Endometrial microvascular endothelial cells (primary cell): ENCODE measurements around the gene OPA3. TPM values are rescaled to one million over a fixed set of nuclear protein-coding genes. Genes with fewer than 3 reads are reported as not detected.

Experiments
- in situ Hi-C: cut with HindIII; loops from 2 replicates; pipeline ENCODE4 v1.10.0; 2017; ENCODE audit warnings: low sequenced_read_pairs, low pct_unique_long_range_greater_than_20kb; ENCODE audit errors: inconsistent ontology term
- total RNA-seq: library from RNA; depleted of rRNA; stranded (reverse); fragments of >200 nt; gene quantifications from one replicate; pipeline ENCODE4 v1.2.3, GENCODE V29; 2015; ENCODE audit errors: inconsistent ontology term

Gene OPA3
- total RNA-seq, 1 donor from 2014 or later, result 10.6 TPM

DNA sequence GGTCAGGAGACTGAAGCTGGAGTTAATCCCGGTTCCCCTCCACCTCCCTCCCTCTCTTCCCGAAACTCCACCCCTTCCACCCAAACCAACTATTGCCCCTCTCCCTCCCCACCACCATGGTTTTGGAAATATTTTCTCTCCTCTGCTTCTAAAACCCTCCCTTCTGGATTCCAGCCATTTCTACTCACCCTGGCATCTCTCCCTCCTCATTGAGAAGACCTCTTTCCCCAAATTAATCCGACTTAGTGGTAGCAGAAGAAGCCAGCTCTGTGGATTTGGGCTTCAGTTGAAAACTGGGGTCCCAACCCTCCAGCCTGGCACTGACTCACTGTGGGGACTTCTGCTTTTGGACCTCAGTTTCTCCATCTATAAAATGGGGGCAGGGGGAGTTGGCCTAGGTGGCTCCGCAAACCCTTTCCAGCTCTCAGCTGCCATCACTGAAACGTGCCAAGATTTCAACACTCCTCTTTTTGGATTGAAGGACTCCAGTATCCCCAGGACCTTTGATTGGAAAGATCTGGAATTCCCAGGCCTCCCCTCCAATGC lies 15.8 kb upstream of the OPA3 start:
- in situ Hi-C loops, result no loop called here

DNA sequence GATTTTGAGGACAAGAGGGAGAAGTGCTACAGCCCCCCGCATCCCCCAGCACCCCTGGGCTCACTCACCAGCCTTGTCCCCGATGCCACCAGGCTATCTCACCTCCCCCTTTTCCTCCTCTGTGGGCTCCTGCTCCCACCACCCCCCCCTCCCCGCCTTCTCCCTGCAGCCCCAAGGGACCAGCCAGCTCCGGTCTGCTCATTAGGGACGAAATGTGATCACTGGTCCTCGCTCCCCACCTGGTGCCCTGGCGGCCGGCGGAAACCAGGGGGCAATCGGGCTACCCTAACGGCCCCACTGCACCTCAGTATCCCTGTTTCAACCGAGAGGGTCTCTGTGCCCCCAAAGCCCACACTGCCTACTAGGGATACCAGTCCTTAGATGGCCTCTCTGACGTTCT lies 14.7 kb upstream of the OPA3 start:
- in situ Hi-C loops, result no loop called here

GRCh38 chr19:45598267-45599001 lies 13.8 kb upstream of the OPA3 start:
- in situ Hi-C loops, result no loop called here

- in situ Hi-C loops, result no loop called here
Measured at GRCh38 chr19:45597425-45598111, 13.0 kb upstream of the OPA3 start.

GRCh38 chr19:45595814-45596213 lies 11.2 kb upstream of the OPA3 start:
- in situ Hi-C loops, result no loop called here

DNA sequence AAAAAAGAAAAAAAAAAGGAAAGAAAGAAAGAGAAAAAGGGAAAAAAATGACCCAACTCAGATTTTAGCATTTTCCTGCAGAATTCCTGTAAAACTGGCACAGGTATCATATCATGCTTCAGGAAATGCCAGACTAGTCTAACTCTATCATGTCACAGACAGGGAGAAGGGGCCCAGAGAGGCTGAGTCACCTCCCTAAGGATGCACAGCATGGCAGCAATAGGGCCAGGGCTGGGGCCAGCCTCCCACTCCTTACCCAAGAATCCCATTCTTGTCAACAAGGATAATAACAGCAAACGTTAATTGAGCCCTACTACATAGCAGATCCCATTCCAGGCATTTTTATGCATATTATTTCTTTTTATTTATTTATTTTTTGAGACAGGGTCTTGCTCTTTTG lies 8.9 kb upstream of the OPA3 start:
- in situ Hi-C loops, result no loop called here

DNA sequence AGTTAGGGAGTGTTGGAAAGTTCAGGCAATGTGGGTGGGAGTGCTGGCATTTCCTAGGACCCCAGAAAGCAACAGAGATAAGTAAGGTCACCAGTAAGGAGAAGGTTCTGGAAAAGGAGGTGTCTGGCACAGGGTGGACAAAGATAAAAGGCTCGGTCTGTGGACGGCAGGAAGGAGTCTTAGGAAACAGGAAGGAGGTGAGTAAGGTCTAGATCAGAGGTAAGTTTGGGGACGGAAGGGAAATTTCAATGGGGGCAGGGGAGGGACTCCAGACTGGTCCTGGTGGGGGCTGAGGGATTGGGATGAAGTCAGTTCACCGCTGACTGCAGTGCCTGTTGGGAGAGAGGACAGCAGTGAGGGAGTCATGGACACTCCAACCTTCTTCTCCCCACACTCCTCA lies 7.8 kb upstream of the OPA3 start:
- in situ Hi-C loops, result no loop called here

DNA sequence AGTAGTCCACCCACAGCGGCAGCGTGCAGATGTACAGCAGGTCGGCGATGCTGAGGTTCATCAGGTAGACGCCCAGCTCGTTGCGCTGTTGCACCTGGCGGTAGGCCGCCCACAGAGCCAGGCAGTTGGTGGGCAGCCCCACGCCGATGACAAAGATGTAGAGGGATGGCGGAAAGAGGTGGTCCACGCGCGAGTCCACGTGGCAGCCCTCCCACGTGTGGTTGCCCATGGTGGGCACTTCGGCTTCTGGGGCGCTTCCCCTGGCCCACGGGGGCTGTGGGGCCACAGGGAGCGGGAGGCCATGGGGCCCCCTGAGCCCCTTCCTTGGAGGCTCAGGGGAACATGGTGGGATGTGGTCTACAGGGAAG lies 7.0 kb upstream of the OPA3 start:
- in situ Hi-C loops, result no loop called here

DNA sequence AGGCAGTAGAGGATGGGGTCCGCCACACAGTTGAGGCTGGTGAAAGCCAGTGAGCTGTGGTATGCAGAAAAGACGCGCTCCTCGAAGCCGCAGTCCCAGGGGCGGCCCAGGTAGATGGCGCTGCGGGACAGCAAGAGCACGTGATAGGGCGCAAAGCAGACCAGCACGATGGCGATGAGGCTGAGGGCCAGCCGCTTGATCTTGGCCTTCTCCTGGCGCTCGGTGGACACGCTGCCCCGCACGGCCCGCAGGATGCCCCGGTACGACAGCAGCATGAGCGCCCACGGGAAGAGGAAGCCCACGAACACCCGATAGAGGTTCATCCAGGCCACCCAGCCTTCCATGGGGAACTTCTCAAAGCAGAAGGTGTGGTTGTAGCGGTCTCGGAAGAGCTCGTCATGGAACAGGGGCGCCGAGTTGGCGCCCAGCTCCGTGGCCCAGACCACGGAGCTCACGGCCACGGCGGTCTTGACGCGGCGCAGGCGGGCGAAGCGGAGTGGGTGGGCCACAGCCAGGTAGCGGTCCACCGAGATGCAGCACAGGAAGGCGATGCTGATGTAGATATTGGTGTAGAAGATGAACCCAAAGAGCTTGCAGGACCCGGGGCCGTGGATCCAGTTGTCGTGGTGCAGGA lies 6.5 kb upstream of the OPA3 start:
- in situ Hi-C loops, result no loop called here

GRCh38 chr19:45590300-45591003 lies 5.8 kb upstream of the OPA3 start:
- in situ Hi-C loops, result no loop called here

DNA sequence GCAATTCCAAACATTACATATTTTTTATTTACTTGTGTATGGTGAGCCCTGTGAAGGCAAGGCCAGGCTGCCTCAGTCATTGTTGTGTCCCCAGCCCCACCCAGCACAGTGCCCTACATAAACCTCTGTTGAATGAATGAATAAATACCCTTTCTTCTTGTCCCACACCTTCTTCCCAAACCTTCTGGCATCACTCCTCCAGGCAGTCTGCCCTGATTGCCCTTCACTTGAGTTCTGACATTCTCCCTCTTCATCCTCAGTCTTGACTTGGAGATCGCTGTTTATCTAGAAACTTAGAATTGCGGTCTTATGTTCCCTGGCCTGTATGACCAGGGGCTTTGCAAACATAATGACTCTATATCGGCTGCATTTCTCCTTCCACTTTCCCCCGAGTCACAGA lies 5.2 kb upstream of the OPA3 start:
- in situ Hi-C loops, result no loop called here

DNA sequence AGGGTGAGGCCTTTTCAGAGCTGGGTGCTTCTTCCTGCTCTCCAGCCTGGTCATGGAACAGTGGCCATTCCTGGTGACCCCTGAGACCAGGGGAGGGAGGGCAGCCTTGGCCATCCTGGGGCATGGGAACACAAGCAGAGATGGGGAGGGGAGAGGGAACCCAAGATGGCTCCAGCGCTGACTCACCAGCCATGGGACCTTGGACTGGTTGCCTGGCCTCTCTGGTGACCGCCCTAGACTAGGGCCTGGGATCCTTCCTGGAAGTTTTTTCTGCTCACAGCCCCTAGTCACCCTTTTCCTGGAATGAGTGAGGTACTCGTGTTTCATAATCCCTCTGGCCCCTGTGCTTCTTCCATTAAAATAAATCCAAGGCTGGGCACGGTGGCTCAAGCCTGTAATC lies 3.3 kb upstream of the OPA3 start:
- in situ Hi-C loops, result no loop called here

DNA sequence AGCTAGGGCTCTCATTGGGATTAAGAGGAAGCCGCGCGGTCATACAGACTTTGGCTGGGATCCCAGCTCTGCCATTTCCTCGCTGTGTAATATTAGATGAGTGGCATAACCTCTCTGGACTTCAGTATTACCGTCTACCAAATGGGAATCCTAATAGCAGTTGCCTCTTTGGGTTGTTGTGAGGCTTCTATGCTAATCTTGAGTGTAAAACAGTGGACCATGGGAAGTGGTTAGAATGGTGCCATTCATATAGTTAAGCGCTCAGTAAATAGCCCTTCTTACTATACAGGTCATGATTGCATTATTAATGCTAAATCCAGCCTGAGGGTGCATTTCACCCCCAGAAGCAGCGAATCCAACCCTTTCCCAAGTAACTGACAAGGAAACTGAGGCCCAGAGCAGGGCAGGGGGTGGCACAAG lies 566 bp upstream of the OPA3 start:
- in situ Hi-C loops, result no loop called here

DNA sequence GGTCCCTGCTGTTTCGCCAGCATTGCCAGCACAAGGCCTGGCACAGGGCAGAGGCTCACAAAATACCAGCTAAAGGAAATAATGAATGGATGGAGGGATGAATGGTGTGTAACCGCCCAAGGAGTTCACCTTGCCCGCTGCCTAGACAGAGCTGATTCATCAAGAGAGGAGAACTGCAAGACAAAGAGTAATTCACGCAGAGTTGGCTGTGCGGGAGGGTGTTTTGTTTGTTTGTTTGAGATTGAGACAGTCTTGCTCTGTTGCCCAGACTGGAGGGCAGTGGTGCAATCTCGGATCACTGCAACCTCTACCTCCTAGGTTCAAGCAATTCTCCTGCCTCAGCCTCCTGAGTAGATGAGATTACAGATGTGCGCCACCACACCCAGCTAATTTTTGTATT lies 3.0 kb downstream of the OPA3 start:
- in situ Hi-C loops, result no loop called here

DNA sequence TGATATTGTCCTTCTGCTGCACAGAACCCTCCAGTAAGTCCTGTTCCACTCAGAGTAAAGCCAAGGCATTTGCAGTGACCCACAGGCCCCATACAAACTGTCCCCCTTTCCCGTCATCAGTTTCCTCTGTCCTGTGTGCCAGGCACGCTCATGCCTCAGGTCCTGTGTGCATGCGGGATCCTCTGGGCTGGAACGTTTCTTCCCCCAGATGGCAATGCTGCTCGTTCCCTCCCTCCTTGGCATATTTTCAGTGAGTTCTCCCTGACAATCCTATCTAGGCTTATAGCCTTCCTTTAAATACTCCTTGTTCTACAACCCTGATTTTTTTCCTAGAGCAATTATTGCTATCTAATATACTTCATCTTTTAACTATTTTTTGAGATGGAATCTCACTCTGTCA lies 5.7 kb downstream of the OPA3 start:
- in situ Hi-C loops, result no loop called here

GRCh38 chr19:45577111-45577905 lies 7.3 kb downstream of the OPA3 start:
- in situ Hi-C loops, result no loop called here

DNA sequence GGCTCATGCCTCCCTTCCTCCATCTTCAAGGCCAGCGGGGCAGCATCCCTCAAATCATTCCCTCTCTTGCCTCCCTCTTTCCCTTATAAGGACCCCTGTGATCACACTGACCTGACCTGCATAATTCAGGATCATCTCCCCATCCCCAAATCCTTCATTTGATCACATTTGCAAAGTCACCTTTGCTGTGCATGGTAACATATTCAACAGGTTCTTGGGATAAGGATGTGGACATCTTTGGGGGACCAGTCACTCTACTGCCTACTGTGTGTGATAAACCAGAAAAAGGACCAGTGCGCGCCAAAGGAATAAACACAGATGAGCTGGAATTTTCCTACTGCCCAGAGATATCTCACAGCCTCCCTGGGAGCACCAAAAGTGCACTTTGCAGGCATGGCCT lies 7.9 kb downstream of the OPA3 start:
- in situ Hi-C loops, result no loop called here

DNA sequence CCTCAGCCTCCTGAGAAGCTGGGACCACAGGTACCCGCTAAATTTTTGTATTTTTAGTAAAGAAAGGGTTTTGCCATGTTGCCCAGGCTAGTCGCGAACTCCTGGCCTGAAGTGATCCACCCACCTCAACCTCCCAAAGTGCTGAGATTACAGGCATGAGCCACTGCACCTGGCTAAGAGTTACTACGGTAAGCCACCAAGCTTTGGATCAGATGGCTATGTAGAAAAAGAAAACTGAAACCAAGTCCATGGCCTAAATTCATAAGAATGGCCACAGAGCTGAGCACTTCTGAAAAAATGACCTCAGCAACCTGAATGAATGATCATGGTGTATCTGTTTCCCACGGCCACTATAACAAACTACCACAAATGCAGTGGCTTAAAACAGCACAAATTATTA lies 9.4 kb downstream of the OPA3 start:
- in situ Hi-C loops, result no loop called here

DNA sequence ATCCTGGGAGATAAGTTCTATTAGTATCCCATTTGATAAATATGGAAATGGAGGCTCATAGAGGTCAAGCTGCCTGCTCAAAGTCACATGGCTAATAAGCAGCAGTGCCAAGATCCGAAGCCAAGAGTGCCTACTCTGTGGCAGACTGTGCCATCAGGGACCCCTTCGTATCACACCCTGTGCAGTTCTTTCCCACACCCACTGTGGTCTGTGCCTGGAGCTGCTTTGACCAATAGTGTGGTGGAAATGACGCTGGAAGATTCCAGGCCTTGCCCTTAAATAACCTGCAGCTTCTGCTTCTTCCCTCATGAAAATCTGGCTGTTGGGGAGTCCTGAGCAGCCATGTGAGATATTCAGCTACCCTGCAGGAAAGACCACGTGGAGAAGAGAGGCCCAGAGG lies 10.1 kb downstream of the OPA3 start:
- in situ Hi-C loops, result no loop called here
